B cell (primary cell): ENCODE results near the gene DDX28. TPM values are rescaled to one million over a fixed set of nuclear protein-coding genes. Genes with fewer than 3 reads are reported as not detected.

ENCODE experiments used
- ATAC-seq: fragments of 200-7000 bp; cut with Tn5 transposase; one replicate; pipeline ENCODE4 v1.10.0; 2021; ENCODE audit warnings: low read depth, mild to moderate bottlenecking, moderate number of reproducible peaks, moderate library complexity
- CTCF ChIA-PET: fragments of 350-600 bp; sonication (Branson Sonifier 250); formaldehyde crosslinking; loops from one replicate; lab custom pipeline; 2021; ENCODE audit warnings: antibody characterized with exemption, inconsistent platforms; lab: Charles Lee
- POLR2A ChIA-PET: fragments of 350-600 bp; sonication (Branson Sonifier 250); formaldehyde crosslinking; loops from one replicate; lab custom pipeline; 2021; ENCODE audit warnings: antibody characterized with exemption; lab: Charles Lee
- DNase-seq: peaks from one replicate; pipeline ENCODE4 v3.0.0; 2013
- H2AFZ ChIP-seq: 2 replicates; pipeline ENCODE4 v1.6.1; 2012; ENCODE audit warnings: mild to moderate bottlenecking, low read depth, low read length; ENCODE audit not compliant: insufficient read depth, poor library complexity, severe bottlenecking
- H3K27ac ChIP-seq, 2 donors: 1 replicate in 1 of 2; 2 replicates in 1 of 2; pipeline ENCODE4 v1.5.1; 2012 to 2013; ENCODE audit warnings: low read length in 2 of 2, mild to moderate bottlenecking in 2 of 2, moderate library complexity in 1 of 2
- H3K27me3 ChIP-seq, 4 experiments: fragments of 200-600 bp in 1 of 4; sonication (generic) in 1 of 4; replicated peaks in 1 of 4; 1 replicate in 2 of 4; 2 replicates in 2 of 4; pipeline versions ENCODE4 v1.6.1 to v1.7.0; 2013 to 2016; ENCODE audit warnings: low read length in 3 of 4, mild to moderate bottlenecking in 2 of 4, mixed read lengths in 1 of 4, moderate library complexity in 1 of 4; ENCODE audit not compliant: insufficient read depth in 4 of 4, control insufficient read depth in 3 of 4; ENCODE audit errors: control extremely low read depth in 1 of 4
- H3K36me3 ChIP-seq, 2 experiments: replicated peaks in 1 of 2; 1 replicate in 1 of 2; 2 replicates in 1 of 2; pipeline versions ENCODE4 v1.6.1 to v1.7.1; 2013; ENCODE audit warnings: low read length in 1 of 2; ENCODE audit not compliant: insufficient read depth in 2 of 2, control insufficient read depth in 1 of 2; ENCODE audit errors: control extremely low read depth in 1 of 2, extremely low read depth in 1 of 2
- H3K4me1 ChIP-seq, 2 donors: fragments of 200-600 bp in 1 of 2; sonication (generic) in 1 of 2; 1 replicate in 1 of 2; 2 replicates in 1 of 2; pipeline versions ENCODE4 v1.5.1 to v1.6.1; 2013 to 2017; ENCODE audit warnings: low read length in 2 of 2; ENCODE audit not compliant: control insufficient read depth in 2 of 2, insufficient read depth in 2 of 2
- H3K4me2 ChIP-seq: replicated peaks from 2 replicates; pipeline ENCODE3; 2012; ENCODE audit warnings: mild to moderate bottlenecking, low read depth, low read length; ENCODE audit not compliant: poor library complexity, severe bottlenecking
- H3K4me3 ChIP-seq, 5 experiments: fragments of 200-600 bp in 1 of 5; sonication (generic) in 1 of 5; 1 replicate in 3 of 5; 2 replicates in 2 of 5; pipeline versions ENCODE4 v1.5.1 to v1.7.0; 2011 to 2016; ENCODE audit warnings: low read length in 4 of 5, mild to moderate bottlenecking in 4 of 5, low read depth in 2 of 5, control low read depth in 1 of 5, moderate library complexity in 1 of 5; ENCODE audit not compliant: insufficient read depth in 1 of 5; ENCODE audit errors: control extremely low read depth in 1 of 5, extremely low read depth in 1 of 5
- H3K79me2 ChIP-seq: fragments of 200-600 bp; sonication (generic); one replicate; pipeline ENCODE4 v1.6.0; 2016; ENCODE audit warnings: low read length; ENCODE audit not compliant: control insufficient read depth, insufficient read depth
- H3K9ac ChIP-seq: fragments of 200-600 bp; sonication (generic); 2 replicates; pipeline ENCODE4 v1.6.1; 2017; ENCODE audit warnings: mild to moderate bottlenecking, low read length, moderate library complexity
- H3K9me3 ChIP-seq, 3 donors: one replicate each; pipeline versions ENCODE4 v1.6.1 to v1.7.1; 2013; ENCODE audit warnings: low read length in 2 of 3; ENCODE audit not compliant: control insufficient read depth in 2 of 3, insufficient read depth in 1 of 3; ENCODE audit errors: control extremely low read depth in 1 of 3
- H4K20me1 ChIP-seq: 2 replicates; pipeline ENCODE4 v1.6.0; 2012; ENCODE audit warnings: mild to moderate bottlenecking, low read length; ENCODE audit not compliant: insufficient read depth, control insufficient read depth, poor library complexity, severe bottlenecking
- H3K27ac Mint-ChIP-seq: one replicate; pipeline ENCODE4 v1.8.0; 2021; ENCODE audit warnings: mixed read lengths
- H3K27me3 Mint-ChIP-seq: one replicate; pipeline ENCODE4 v1.8.0; 2021; ENCODE audit warnings: mixed read lengths
- H3K4me1 Mint-ChIP-seq: one replicate; pipeline ENCODE4 v1.8.0; 2021; ENCODE audit warnings: mixed read lengths
- H3K4me3 Mint-ChIP-seq: one replicate; pipeline ENCODE4 v1.8.0; 2021; ENCODE audit warnings: mixed read lengths
- H3K9me3 Mint-ChIP-seq: one replicate; pipeline ENCODE4 v1.8.0; 2022; ENCODE audit warnings: mixed read lengths; ENCODE audit not compliant: insufficient read depth
- EZH2 ChIP-seq: IDR thresholded peaks from 2 replicates; pipeline ENCODE4 v1.6.1; 2012; ENCODE audit warnings: borderline replicate concordance, low read depth, mild to moderate bottlenecking, moderate library complexity, low read length; ENCODE audit not compliant: insufficient read depth, poor library complexity, severe bottlenecking
- WGBS: methylation state at CpG from one replicate; pipeline ENCODE4 v1.1.5; 2013; ENCODE audit warnings: missing lambda C conversion rate; ENCODE audit not compliant: insufficient coverage; 5-methylcytosine and 5-hydroxymethylcytosine counted together
- intact Hi-C: fragments of 100-400 bp; cut with micrococcal nuclease; formaldehyde crosslinking; loops from one replicate; pipeline ENCODE4 v1.10.0; 2022
- polyA plus RNA-seq: library from polyadenylated mRNA; depleted of rRNA; stranded (reverse); fragments of >200 nt; gene quantifications from 2 replicates; pipeline ENCODE4 v1.2.3, GENCODE V29; 2012
- small RNA-seq: library from RNA; depleted of rRNA; stranded (forward); fragments of <200 nt; gene quantifications from one replicate; pipeline ENCODE3, GENCODE V24; 2012; ENCODE audit warnings: low replicate concordance, low read depth; ENCODE audit not compliant: insufficient read length
- total RNA-seq, 2 donors: library from RNA; stranded (reverse); fragments of 120-200 nt in 1 of 2; gene quantifications; 1 replicate in 1 of 2; 2 replicates in 1 of 2; pipeline versions ENCODE4 v1.2.3 to v1.2.4, GENCODE V29; 2013 to 2022
- TF ChIP-seq, protein P1 (sequence below): fragments of 200-600 bp; IDR thresholded peaks from one replicate; pipeline ENCODE4 v1.8.0; 2022; ENCODE audit warnings: antibody characterized with exemption, mild to moderate bottlenecking

Gene DDX28
- total and polyA plus RNA-seq, 2 donors (not counting 1 experiment from before 2014, with no cell fraction given) = 8.0 to 20.2 TPM

DNA sequence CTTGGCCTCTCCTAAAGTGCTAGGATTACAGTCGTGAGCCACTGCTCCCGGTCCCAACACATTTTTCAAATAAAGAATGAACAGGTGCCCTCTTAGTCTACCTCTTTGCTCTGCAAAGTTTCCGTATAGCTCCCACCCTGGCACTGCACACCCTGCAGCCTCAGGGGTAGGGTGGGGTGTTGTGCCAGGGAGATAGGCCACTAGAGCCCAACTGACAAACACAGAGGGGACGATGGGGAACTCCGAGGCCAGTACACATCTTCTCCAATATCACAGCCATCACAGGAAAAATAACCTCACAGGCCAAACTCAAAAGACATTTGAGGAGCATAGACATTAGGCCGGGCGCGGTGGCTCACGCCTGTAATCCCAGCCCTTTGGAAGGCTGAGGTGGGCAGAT is 51.9 kb downstream of the DDX28 start:
- H3K27ac ChIP-seq = no peak overlapping the region
- TF ChIP-seq, protein P1, sequence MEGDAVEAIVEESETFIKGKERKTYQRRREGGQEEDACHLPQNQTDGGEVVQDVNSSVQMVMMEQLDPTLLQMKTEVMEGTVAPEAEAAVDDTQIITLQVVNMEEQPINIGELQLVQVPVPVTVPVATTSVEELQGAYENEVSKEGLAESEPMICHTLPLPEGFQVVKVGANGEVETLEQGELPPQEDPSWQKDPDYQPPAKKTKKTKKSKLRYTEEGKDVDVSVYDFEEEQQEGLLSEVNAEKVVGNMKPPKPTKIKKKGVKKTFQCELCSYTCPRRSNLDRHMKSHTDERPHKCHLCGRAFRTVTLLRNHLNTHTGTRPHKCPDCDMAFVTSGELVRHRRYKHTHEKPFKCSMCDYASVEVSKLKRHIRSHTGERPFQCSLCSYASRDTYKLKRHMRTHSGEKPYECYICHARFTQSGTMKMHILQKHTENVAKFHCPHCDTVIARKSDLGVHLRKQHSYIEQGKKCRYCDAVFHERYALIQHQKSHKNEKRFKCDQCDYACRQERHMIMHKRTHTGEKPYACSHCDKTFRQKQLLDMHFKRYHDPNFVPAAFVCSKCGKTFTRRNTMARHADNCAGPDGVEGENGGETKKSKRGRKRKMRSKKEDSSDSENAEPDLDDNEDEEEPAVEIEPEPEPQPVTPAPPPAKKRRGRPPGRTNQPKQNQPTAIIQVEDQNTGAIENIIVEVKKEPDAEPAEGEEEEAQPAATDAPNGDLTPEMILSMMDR = no peak
- TF ChIP-seq EZH2 = no peak
- CTCF ChIA-PET = interaction anchor here (0.9 to 1.0 kb wide), 2 partner anchors 15 to 30 kb away, joined by 3 read pairs; no protein-coding TSS in a partner anchor
- peaks cover 8% of the 10 kb centered on the region for H4K20me1 ChIP-seq
- H3K9me3 Mint-ChIP-seq = no peaks in the 10 kb centered on the region
- H2AFZ ChIP-seq = no peak overlapping the region
- peak overlapping the region; percentile 5 for H3K4me3 Mint-ChIP-seq
- DNase-seq (no peak), ATAC-seq (no peak)
- no peak overlapping the region for H3K4me3 ChIP-seq
- H3K4me1 Mint-ChIP-seq = peaks cover 23% of the 10 kb centered on the region
- H3K27ac Mint-ChIP-seq = peak overlapping the region; percentile 26
- H3K36me3 ChIP-seq = no peaks in the 10 kb centered on the region
- H3K79me2 ChIP-seq = peaks cover 14% of the 10 kb centered on the region
- H3K27me3 ChIP-seq = no peaks in the 10 kb centered on the region
- H3K4me1 ChIP-seq = peaks cover 10 to 25% of the 10 kb centered on the region in 2 donors
- H3K9ac ChIP-seq = no peak overlapping the region
- H3K27me3 Mint-ChIP-seq = no peaks in the 10 kb centered on the region
- H3K4me2 ChIP-seq = no peak overlapping the region
- 100% methylated on average over 7 of the region's 9 CpGs for WGBS
- POLR2A ChIA-PET = no interaction called here
- intact Hi-C loops = no loop called here
- no peaks in the 10 kb centered on the region for H3K9me3 ChIP-seq

Small RNA genes within 50 kb of the gene (small RNA-seq; reads per million reads assigned to genes)
- not detected for gene RNU6-359P

Other genes with a start within 250 kb of the DDX28 start
- gene RANBP10, start 216.7 kb downstream of the DDX28 start, total RNA-seq = 32.2 and 33.1 TPM in 2 replicates
- 26.8 and 29.0 TPM in 2 replicates for gene RANBP10, start 216.7 kb downstream of the DDX28 start, polyA plus RNA-seq
- gene TSNAXIP1, start 216.3 kb downstream of the DDX28 start, total RNA-seq = 1.1 and 1.2 TPM in 2 replicates
- gene TSNAXIP1, start 216.3 kb downstream of the DDX28 start, polyA plus RNA-seq = 0.97 and 1.2 TPM in 2 replicates
- gene THAP11, start 180.9 kb downstream of the DDX28 start, total RNA-seq = 42.7 and 44.0 TPM in 2 replicates
- gene THAP11, start 180.9 kb downstream of the DDX28 start, polyA plus RNA-seq = 12.0 and 24.4 TPM in 2 replicates
- gene NUTF2, start 176.3 kb downstream of the DDX28 start, total RNA-seq = 42.8 and 50.1 TPM in 2 replicates
- 39.6 and 87.3 TPM in 2 replicates for gene NUTF2, start 176.3 kb downstream of the DDX28 start, polyA plus RNA-seq
- gene CENPT, start 175.5 kb downstream of the DDX28 start, total RNA-seq = 75.0 and 82.7 TPM in 2 replicates
- 165 and 169 TPM in 2 replicates for gene CENPT, start 175.5 kb downstream of the DDX28 start, polyA plus RNA-seq
- 83.3 and 95.1 TPM in 2 replicates for gene EDC4, start 150.2 kb downstream of the DDX28 start, total RNA-seq
- 84.5 and 92.0 TPM in 2 replicates for gene EDC4, start 150.2 kb downstream of the DDX28 start, polyA plus RNA-seq
- gene NRN1L, start 138.3 kb downstream of the DDX28 start, total RNA-seq = 2.1 and 2.8 TPM in 2 replicates
- gene NRN1L, start 138.3 kb downstream of the DDX28 start, polyA plus RNA-seq = 4.1 and 4.2 TPM in 2 replicates
- 29.1 TPM in 2 replicates for gene PSKH1, start 130.0 kb downstream of the DDX28 start, total RNA-seq
- gene PSKH1, start 130.0 kb downstream of the DDX28 start, polyA plus RNA-seq = 13.0 and 20.1 TPM in 2 replicates
- gene CTRL, start 91.4 kb downstream of the DDX28 start, total RNA-seq = 5.8 and 8.1 TPM in 2 replicates
- 17.8 and 19.0 TPM in 2 replicates for gene CTRL, start 91.4 kb downstream of the DDX28 start, polyA plus RNA-seq
- gene PSMB10, start 86.4 kb downstream of the DDX28 start, total RNA-seq = 167 and 176 TPM in 2 replicates
- gene PSMB10, start 86.4 kb downstream of the DDX28 start, polyA plus RNA-seq = 127 and 176 TPM in 2 replicates
- 12.4 and 16.3 TPM in 2 replicates for gene LCAT, start 79.1 kb downstream of the DDX28 start, total RNA-seq
- gene LCAT, start 79.1 kb downstream of the DDX28 start, polyA plus RNA-seq = 7.6 and 9.3 TPM in 2 replicates
- gene SLC12A4, start 54.6 kb downstream of the DDX28 start, total RNA-seq = 42.2 and 43.8 TPM in 2 replicates
- gene SLC12A4, start 54.6 kb downstream of the DDX28 start, polyA plus RNA-seq = 20.2 and 34.0 TPM in 2 replicates
- 2.0 and 2.6 TPM in 2 replicates for gene DPEP3, start 42.7 kb downstream of the DDX28 start, total RNA-seq
- 1.9 and 3.1 TPM in 2 replicates for gene DPEP3, start 42.7 kb downstream of the DDX28 start, polyA plus RNA-seq
- 122 and 123 TPM in 2 replicates for gene DPEP2, start 23.7 kb downstream of the DDX28 start, total RNA-seq
- 150 and 169 TPM in 2 replicates for gene DPEP2, start 23.7 kb downstream of the DDX28 start, polyA plus RNA-seq
- gene DPEP2NB, start 7.3 kb downstream of the DDX28 start, total RNA-seq = not detected in 2 replicates
- gene DPEP2NB, start 7.3 kb downstream of the DDX28 start, polyA plus RNA-seq = not detected in 2 replicates
- gene DUS2, start 52 bp upstream of the DDX28 start, total RNA-seq = 61.1 and 69.1 TPM in 2 replicates
- 93.0 and 98.9 TPM in 2 replicates for gene DUS2, start 52 bp upstream of the DDX28 start, polyA plus RNA-seq
- gene NFATC3, start 62.1 kb upstream of the DDX28 start, total RNA-seq = 115 TPM in 2 replicates
- 33.4 and 42.7 TPM in 2 replicates for gene NFATC3, start 62.1 kb upstream of the DDX28 start, polyA plus RNA-seq
- 0.27 TPM in 1 of 2 replicates, not detected in the other for gene ESRP2, start 212.9 kb upstream of the DDX28 start, total RNA-seq
- 0.09 and 0.12 TPM in 2 replicates for gene ESRP2, start 212.9 kb upstream of the DDX28 start, polyA plus RNA-seq
- 10.8 and 12.5 TPM in 2 replicates for gene PLA2G15, start 222.1 kb upstream of the DDX28 start, total RNA-seq
- gene PLA2G15, start 222.1 kb upstream of the DDX28 start, polyA plus RNA-seq = 6.1 and 9.6 TPM in 2 replicates
- gene SLC7A6, start 241.3 kb upstream of the DDX28 start, total RNA-seq = 70.5 and 73.8 TPM in 2 replicates
- gene SLC7A6, start 241.3 kb upstream of the DDX28 start, polyA plus RNA-seq = 85.1 and 91.6 TPM in 2 replicates